ENCODE data around the gene ZNF770. TPM values are rescaled to one million over a fixed set of nuclear protein-coding genes. Genes with fewer than 3 reads are reported as not detected.
"Not testable (repeated sequence)": the region's sequence is repeated elsewhere in the genome, so short reads cannot be mapped to it uniquely, and the experiment has no call there.

Gene ZNF770
- total RNA-seq, 1 experiment from 2014 or later = 26.9 TPM

DNA sequence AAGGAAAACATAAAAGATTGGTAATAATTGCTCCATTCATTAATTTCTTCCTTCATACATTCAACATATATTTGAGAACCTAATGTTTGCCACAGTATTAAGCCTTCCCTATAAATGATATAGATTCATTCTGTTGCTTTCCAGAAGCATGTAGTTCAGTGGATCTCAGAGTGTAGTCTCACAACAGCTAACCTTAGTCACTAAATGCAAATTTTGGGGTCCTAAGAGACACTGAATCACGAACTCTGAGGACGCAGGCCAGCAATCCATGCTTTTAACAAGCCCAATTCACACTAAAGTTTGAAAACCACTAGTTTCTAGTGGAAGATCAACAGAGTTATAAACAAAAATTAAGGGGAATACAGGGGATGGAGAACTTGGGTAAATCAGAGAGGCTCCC is 11.3 kb downstream of the ZNF770 start:
- no peaks in the 10 kb centered on the region for H3K27me3 ChIP-seq (ENCODE audit: low read length)
- peaks cover 8% of the 10 kb centered on the region for H3K36me3 ChIP-seq (ENCODE audit: low read depth, low read length)
- H3K4me2 ChIP-seq (ENCODE audit: low read length) = no peak overlapping the region
- intact Hi-C loops (cut with micrococcal nuclease) = no loop called here
- POLR2A ChIA-PET (ENCODE audit: unreplicated experiment) = no interaction called here
- H3K9me3 ChIP-seq (ENCODE audit: low read length) = no peaks in the 10 kb centered on the region
- no TSS peak for BruUV-seq (replicated peaks)
- no peaks in the 10 kb centered on the region for H3K4me1 ChIP-seq (ENCODE audit: insufficient read depth, low read length)
- H3K27ac ChIP-seq (ENCODE audit: low read length) = no peak overlapping the region
- TF ChIP-seq, protein P1, sequence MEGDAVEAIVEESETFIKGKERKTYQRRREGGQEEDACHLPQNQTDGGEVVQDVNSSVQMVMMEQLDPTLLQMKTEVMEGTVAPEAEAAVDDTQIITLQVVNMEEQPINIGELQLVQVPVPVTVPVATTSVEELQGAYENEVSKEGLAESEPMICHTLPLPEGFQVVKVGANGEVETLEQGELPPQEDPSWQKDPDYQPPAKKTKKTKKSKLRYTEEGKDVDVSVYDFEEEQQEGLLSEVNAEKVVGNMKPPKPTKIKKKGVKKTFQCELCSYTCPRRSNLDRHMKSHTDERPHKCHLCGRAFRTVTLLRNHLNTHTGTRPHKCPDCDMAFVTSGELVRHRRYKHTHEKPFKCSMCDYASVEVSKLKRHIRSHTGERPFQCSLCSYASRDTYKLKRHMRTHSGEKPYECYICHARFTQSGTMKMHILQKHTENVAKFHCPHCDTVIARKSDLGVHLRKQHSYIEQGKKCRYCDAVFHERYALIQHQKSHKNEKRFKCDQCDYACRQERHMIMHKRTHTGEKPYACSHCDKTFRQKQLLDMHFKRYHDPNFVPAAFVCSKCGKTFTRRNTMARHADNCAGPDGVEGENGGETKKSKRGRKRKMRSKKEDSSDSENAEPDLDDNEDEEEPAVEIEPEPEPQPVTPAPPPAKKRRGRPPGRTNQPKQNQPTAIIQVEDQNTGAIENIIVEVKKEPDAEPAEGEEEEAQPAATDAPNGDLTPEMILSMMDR (conservative IDR thresholded peaks at IDR 0.05; ENCODE audit: low read depth, low read length) = no peak
- TF ChIP-seq EZH2 (IDR thresholded peaks at IDR 0.05; ENCODE audit: low read length, unreplicated experiment) (no peak), EZH2phosphoT487 (IDR thresholded peaks at IDR 0.05; ENCODE audit: borderline replicate concordance, low read length) (no peak)
- H4K20me1 ChIP-seq (ENCODE audit: low read length) = no peaks in the 10 kb centered on the region
- ATAC-seq (no peak), DNase-seq (no peak)
- H3K79me2 ChIP-seq (ENCODE audit: low read length) = 0 out of 2 replicates have a peak, but pooled peaks cover 3% of the 10 kb centered on the region
- H3K4me3 ChIP-seq (ENCODE audit: low read length) = no peak overlapping the region
- H3K9me2 ChIP-seq (replicated peaks; ENCODE audit: low read length) = no peaks in the 10 kb centered on the region
- H3K9ac ChIP-seq (ENCODE audit: low read length) = no peak overlapping the region
- H3F3A ChIP-seq (ENCODE audit: low read length, unreplicated experiment) = no peaks in the 10 kb centered on the region
- no peak overlapping the region for H2AFZ ChIP-seq (ENCODE audit: low read length)
- CTCF ChIA-PET = no interaction called here

DNA sequence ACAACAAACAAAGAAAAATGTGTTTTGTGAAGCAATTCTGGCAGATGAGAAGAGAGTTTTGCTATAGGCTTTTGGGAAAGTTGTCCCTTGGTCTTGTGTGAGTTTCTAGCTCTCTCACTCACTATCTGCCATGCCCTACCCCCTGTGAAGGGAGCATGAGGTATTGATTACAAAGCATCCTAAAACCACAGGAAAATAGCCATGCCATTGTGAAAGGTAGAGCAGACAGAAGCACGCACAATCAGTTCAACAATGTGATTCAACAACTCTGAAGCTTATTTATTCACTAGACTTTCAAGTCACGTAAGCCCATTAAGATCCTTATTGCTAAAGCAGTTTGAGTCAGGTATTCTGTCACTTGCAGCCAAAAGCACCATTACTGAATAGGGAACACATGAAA is 12.0 kb downstream of the ZNF770 start:
- CTCF ChIA-PET = no interaction called here

DNA sequence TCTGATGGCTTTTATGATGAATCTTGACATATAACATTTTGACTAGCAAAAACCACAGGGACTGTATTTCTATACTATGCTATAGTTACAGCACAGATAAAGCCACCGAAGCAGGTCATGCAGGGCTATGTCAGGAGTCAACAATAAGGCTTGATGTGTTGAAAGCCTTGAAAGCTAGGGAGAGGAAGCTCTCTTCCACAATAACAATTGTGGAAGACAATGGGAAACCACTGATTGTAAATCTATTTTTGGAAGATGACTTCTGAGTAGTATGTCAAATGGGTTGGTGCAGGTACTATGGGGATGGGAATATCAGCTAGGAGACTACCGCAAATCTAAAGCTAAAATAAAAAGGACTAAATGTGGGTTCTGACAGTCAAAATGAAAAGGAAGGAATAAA is 14.6 kb downstream of the ZNF770 start:
- ChIA-PET POLR2A (ENCODE audit: unreplicated experiment) (no interaction called here), CTCF (no interaction called here)
- H3K4me2 ChIP-seq (ENCODE audit: low read length) = no peak overlapping the region
- H3K36me3 ChIP-seq (ENCODE audit: low read depth, low read length) = peaks cover 3% of the 10 kb centered on the region; the same call in 1 of the 2 replicates
- TF ChIP-seq EZH2phosphoT487 (IDR thresholded peaks at IDR 0.05; ENCODE audit: borderline replicate concordance, low read length) (no peak), EZH2 (IDR thresholded peaks at IDR 0.05; ENCODE audit: low read length, unreplicated experiment) (no peak)
- TF ChIP-seq, protein P1 (conservative IDR thresholded peaks at IDR 0.05; ENCODE audit: low read depth, low read length) = no peak
- intact Hi-C loops (cut with micrococcal nuclease) = no loop called here
- BruUV-seq (replicated peaks) = no TSS peak
- no peak overlapping the region for H3K9ac ChIP-seq (ENCODE audit: low read length)
- H4K20me1 ChIP-seq (ENCODE audit: low read length) = no peaks in the 10 kb centered on the region
- H2AFZ ChIP-seq (ENCODE audit: low read length) = no peak overlapping the region
- no peaks in the 10 kb centered on the region for H3F3A ChIP-seq (ENCODE audit: low read length, unreplicated experiment)
- H3K27me3 ChIP-seq (ENCODE audit: low read length) = no peaks in the 10 kb centered on the region
- no peak overlapping the region for H3K27ac ChIP-seq (ENCODE audit: low read length)
- DNase-seq (no peak), ATAC-seq (no peak)
- H3K9me3 ChIP-seq (ENCODE audit: low read length) = no peaks in the 10 kb centered on the region
- 0 out of 2 replicates have a peak, but pooled peaks cover 2% of the 10 kb centered on the region for H3K4me1 ChIP-seq (ENCODE audit: insufficient read depth, low read length)
- no peaks in the 10 kb centered on the region for H3K9me2 ChIP-seq (replicated peaks; ENCODE audit: low read length)
- H3K79me2 ChIP-seq (ENCODE audit: low read length) = peaks cover 11% of the 10 kb centered on the region
- no peak overlapping the region for H3K4me3 ChIP-seq (ENCODE audit: low read length)

More for the DNA sequence above, 12.0 kb downstream of the ZNF770 start:
- Histone ChIP-seq H3K36me3 (ENCODE audit: low read depth, low read length) (peaks cover 3% of the 10 kb centered on the region; the same call in 1 of the 2 replicates), H3K4me1 (ENCODE audit: insufficient read depth, low read length) (no peaks in the 10 kb centered on the region), H3F3A (ENCODE audit: low read length, unreplicated experiment) (no peaks in the 10 kb centered on the region), H3K9ac (ENCODE audit: low read length) (no peak overlapping the region), H3K79me2 (ENCODE audit: low read length) (0 out of 2 replicates have a peak, but pooled peaks cover 3% of the 10 kb centered on the region), H3K9me2 (replicated peaks; ENCODE audit: low read length) (no peaks in the 10 kb centered on the region), H4K20me1 (ENCODE audit: low read length) (no peaks in the 10 kb centered on the region), H2AFZ (ENCODE audit: low read length) (no peak overlapping the region), H3K4me3 (ENCODE audit: low read length) (no peak overlapping the region), H3K4me2 (ENCODE audit: low read length) (no peak overlapping the region), H3K27me3 (ENCODE audit: low read length) (no peaks in the 10 kb centered on the region), H3K9me3 (ENCODE audit: low read length) (no peaks in the 10 kb centered on the region), H3K27ac (ENCODE audit: low read length) (no peak overlapping the region)
- TF ChIP-seq, protein P1 (conservative IDR thresholded peaks at IDR 0.05; ENCODE audit: low read depth, low read length) = no peak
- TF ChIP-seq EZH2 (IDR thresholded peaks at IDR 0.05; ENCODE audit: low read length, unreplicated experiment) = no peak
- no peak for TF ChIP-seq EZH2phosphoT487 (IDR thresholded peaks at IDR 0.05; ENCODE audit: borderline replicate concordance, low read length)
- intact Hi-C loops (cut with micrococcal nuclease) = no loop called here
- POLR2A ChIA-PET (ENCODE audit: unreplicated experiment) = no interaction called here
- DNase-seq (no peak), ATAC-seq (no peak)
- BruUV-seq (replicated peaks) = no TSS peak

- H3K4me3 ChIP-seq (ENCODE audit: low read length) = peak overlapping the region; percentile 91
- H3K9me3 ChIP-seq (ENCODE audit: low read length); H3K4me1 ChIP-seq (ENCODE audit: insufficient read depth, low read length); intact Hi-C loops (cut with micrococcal nuclease); H4K20me1 ChIP-seq (ENCODE audit: low read length); H3K9me2 ChIP-seq (replicated peaks; ENCODE audit: low read length); BruUV-seq (replicated peaks); H3F3A ChIP-seq (ENCODE audit: low read length, unreplicated experiment); H3K27ac ChIP-seq (ENCODE audit: low read length); H3K36me3 ChIP-seq (ENCODE audit: low read depth, low read length); DNase-seq; H3K27me3 ChIP-seq (ENCODE audit: low read length): not testable (repeated sequence)
- ATAC-seq = peak; percentile 2; the same call in 1 of the 2 replicates
- H3K4me2 ChIP-seq (ENCODE audit: low read length) = peak overlapping the region; percentile 81
- peak overlapping the region; percentile 89 for H3K9ac ChIP-seq (ENCODE audit: low read length)
- CTCF ChIA-PET = interaction anchor here (0.6 to 1.4 kb wide), 5 partner anchors 18 to 349 kb away, joined by 3 to 21 read pairs (median 4); partner anchors contain the start of gene ZNF770
- POLR2A ChIA-PET (ENCODE audit: unreplicated experiment) = interaction anchor here (0.5 to 1.0 kb wide), 7 partner anchors 16 to 260 kb away, joined by 3 to 22 read pairs (median 4); partner anchors contain the start of gene ZNF770
- peak overlapping the region; percentile 89 for H2AFZ ChIP-seq (ENCODE audit: low read length)
- H3K79me2 ChIP-seq (ENCODE audit: low read length) = peaks cover 43% of the 10 kb centered on the region
These were observed 17.9 kb downstream of the ZNF770 start for GRCh38 chr15:34970098-34970643.

All from PC-3 (cell line).